K562 (cell line): Measurements from ENCODE around the gene TP53BP1. TPM values are rescaled to one million over a fixed set of nuclear protein-coding genes. Genes with fewer than 3 reads are reported as not detected.

Experiments used
- ARHGAP35 ChIP-seq: fragments of 450-650 bp; IDR thresholded peaks from 2 replicates; pipeline ENCODE4 v1.6.1; 2018; ENCODE audit not compliant: partially characterized antibody
- GABPB2 ChIP-seq: fragments of 250-450 bp; sonication (Bioruptor Pico); conservative IDR thresholded peaks from 2 replicates; pipeline ENCODE4 v1.5.1; 2021; ENCODE audit warnings: mild to moderate bottlenecking
- KDM1A ChIP-seq, 2 experiments: fragments of 450-650 bp; IDR thresholded peaks; 2 replicates each; pipeline ENCODE4 v1.6.1; 2016; ENCODE audit warnings: mild to moderate bottlenecking in 2 of 2
- MED1 ChIP-seq: sonication (generic); formaldehyde crosslinking; IDR thresholded peaks from 2 replicates; pipeline ENCODE4 v1.8.1; 2023; ENCODE audit warnings: missing genetic modification reagents, borderline replicate concordance
- NR2C1 ChIP-seq, 2 experiments: fragments of 450-650 bp; IDR thresholded peaks; 2 replicates each; pipeline ENCODE4 v1.6.1; 2017; ENCODE audit warnings: mild to moderate bottlenecking in 2 of 2, antibody characterized with exemption in 1 of 2, inconsistent platforms in 1 of 2, missing compliant biosample characterization in 1 of 2, missing genetic modification characterization in 1 of 2
- RBBP5 ChIP-seq: fragments of 200-600 bp; sonication (generic); IDR thresholded peaks from 2 replicates; pipeline ENCODE4 v1.6.1; 2012; ENCODE audit warnings: borderline replicate concordance, mild to moderate bottlenecking, low read length, control low read depth, inconsistent platforms; ENCODE audit not compliant: insufficient read depth, poor library complexity, severe bottlenecking
- RBM22 ChIP-seq: fragments of 200-400 bp; formaldehyde crosslinking; IDR thresholded peaks from 2 replicates; pipeline ENCODE4 v1.6.1; 2018; ENCODE audit warnings: low read length, low read depth; ENCODE audit not compliant: poor library complexity, severe bottlenecking
- RREB1 ChIP-seq: fragments of 250-450 bp; sonication (Bioruptor Pico); IDR thresholded peaks from 2 replicates; pipeline ENCODE4 v1.4.0; 2020
- STAT6 ChIP-seq: sonication (generic); formaldehyde crosslinking; IDR thresholded peaks from 2 replicates; pipeline ENCODE4 v1.8.1; 2023; ENCODE audit warnings: mild to moderate bottlenecking, missing genetic modification reagents
- WHSC1 ChIP-seq: IDR thresholded peaks from one replicate; pipeline ENCODE4 v1.6.1; 2012; ENCODE audit warnings: low read length, control low read depth, inconsistent platforms
- ZNF282 ChIP-seq: sonication (generic); formaldehyde crosslinking; IDR thresholded peaks from 2 replicates; pipeline ENCODE4 v1.8.1; 2023; ENCODE audit warnings: missing genetic modification reagents
- ZNF324 ChIP-seq: fragments of 250-450 bp; sonication (Bioruptor Pico); IDR thresholded peaks from 2 replicates; pipeline ENCODE4 v1.4.0; 2020; ENCODE audit warnings: mild to moderate bottlenecking
- ZNF717 ChIP-seq: fragments of 250-450 bp; sonication (Bioruptor Pico); IDR thresholded peaks from 2 replicates; pipeline ENCODE4 v1.5.0; 2021
- polyA plus RNA-seq, 8 experiments: library from polyadenylated mRNA; depleted of rRNA in 4 of 8; stranded (reverse) in 5 of 8; unstranded in 3 of 8; fragments of >200 nt; fragmentation: Nextera tagmentation in 2 of 8; fragmentation: Illumina TruSeq in 1 of 8; extraction: Ambion mirVana in 2 of 8; extraction: Trizol in 1 of 8; gene quantifications; 2 replicates each; pipeline versions ENCODE4 v1.2.1 to v1.2.3, GENCODE V29; 2011 to 2014; ENCODE audit warnings: inconsistent platforms in 1 of 8, missing spikeins in 1 of 8
- total RNA-seq, 7 experiments: library from RNA; depleted of rRNA in 6 of 7; stranded (reverse); fragments of >200 nt in 6 of 7; fragmentation: Illumina TruSeq in 2 of 7; extraction: Trizol in 2 of 7; gene quantifications; 2 replicates each; pipeline versions ENCODE4 v1.2.1 to v1.2.3, GENCODE V29; 2011 to 2021; ENCODE audit warnings: low replicate concordance in 1 of 7
- TF ChIP-seq, protein P1 (sequence below): fragments of 250-450 bp; sonication (Bioruptor Pico); IDR thresholded peaks from 2 replicates; pipeline ENCODE4 v1.5.0; 2021
- TF ChIP-seq, protein P2 (sequence below): fragments of 250-450 bp; sonication (Bioruptor Pico); IDR thresholded peaks from 2 replicates; pipeline ENCODE4 v1.9.0; 2021; ENCODE audit warnings: mild to moderate bottlenecking, inconsistent platforms

The TP53BP1 gene
- total and polyA plus RNA-seq, 9 of the 15 experiments (the other 6 are each of a cell fraction or from before 2014, with no cell fraction given), result 5.7 to 63.3 (median 30.9) TPM

DNA sequence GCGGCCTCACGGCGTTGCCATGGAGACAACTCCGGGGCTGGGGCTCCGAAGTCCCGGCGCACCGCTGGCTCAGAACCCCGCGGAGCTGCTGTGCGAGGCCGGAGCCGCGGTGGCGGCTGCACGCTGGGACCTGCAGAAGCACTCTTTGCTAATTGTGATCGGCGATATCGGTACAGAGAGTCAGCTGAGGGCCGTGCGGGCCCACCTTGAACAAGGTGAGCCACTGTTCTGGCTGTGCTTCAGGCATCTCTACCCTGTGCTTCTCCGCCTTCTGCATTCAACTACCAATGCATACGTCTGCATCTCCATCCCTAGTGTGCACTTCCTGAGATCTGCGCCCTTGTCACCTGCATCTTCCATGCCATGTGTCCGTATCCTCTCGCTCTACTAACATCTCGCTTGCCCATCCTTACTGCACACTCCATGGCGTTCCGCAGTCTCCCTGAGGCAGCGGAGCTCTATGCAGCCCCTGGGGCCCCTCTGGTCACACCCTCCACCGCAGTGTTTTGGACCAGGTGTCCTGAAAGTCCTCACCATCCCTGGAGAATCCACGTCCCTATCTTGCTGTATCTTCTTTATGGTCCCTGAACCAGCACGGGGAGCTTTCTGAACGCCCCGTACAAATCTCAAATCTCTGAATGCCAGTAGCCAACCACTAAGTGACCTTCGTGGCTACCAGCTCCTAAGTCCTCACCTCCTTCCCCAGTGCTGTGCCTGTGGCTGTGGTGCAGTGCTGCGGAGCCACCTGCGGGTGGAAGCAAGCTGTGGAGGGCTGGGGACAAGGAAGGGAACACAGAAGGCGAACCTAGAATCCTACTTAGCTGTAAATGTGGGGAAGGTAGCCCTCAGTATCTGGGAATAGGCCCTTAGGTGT is 18.3 kb upstream of the TP53BP1 start (continued):
- TF ChIP-seq, protein P1, sequence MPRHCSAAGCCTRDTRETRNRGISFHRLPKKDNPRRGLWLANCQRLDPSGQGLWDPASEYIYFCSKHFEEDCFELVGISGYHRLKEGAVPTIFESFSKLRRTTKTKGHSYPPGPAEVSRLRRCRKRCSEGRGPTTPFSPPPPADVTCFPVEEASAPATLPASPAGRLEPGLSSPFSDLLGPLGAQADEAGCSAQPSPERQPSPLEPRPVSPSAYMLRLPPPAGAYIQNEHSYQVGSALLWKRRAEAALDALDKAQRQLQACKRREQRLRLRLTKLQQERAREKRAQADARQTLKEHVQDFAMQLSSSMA (CRISPR knock-in tag), result no peak
- 0 out of 2 replicates have a peak, but pooled peaks have one; percentile 37 for TF ChIP-seq MED1 (CRISPR knock-in tag)
- TF ChIP-seq STAT6 (CRISPR knock-in tag), result 0 out of 2 replicates have a peak, but pooled peaks have one; percentile 37
- peak; percentile 74 for TF ChIP-seq RREB1 (CRISPR knock-in tag)
- TF ChIP-seq ZNF324 (CRISPR knock-in tag), result no peak
- TF ChIP-seq GABPB2 (CRISPR knock-in tag), result no peak
- no peak for TF ChIP-seq RBM22
- no peak for TF ChIP-seq ARHGAP35
- no peak for TF ChIP-seq ZNF282 (CRISPR knock-in tag)
- TF ChIP-seq KDM1A (IDR thresholded peaks at IDR 0.05), result peak; percentile 32 to 55
- TF ChIP-seq NR2C1 (IDR thresholded peaks at IDR 0.05), result no peak
- no peak for TF ChIP-seq NR2C1 (tag; IDR thresholded peaks at IDR 0.05)
- TF ChIP-seq, protein P2, sequence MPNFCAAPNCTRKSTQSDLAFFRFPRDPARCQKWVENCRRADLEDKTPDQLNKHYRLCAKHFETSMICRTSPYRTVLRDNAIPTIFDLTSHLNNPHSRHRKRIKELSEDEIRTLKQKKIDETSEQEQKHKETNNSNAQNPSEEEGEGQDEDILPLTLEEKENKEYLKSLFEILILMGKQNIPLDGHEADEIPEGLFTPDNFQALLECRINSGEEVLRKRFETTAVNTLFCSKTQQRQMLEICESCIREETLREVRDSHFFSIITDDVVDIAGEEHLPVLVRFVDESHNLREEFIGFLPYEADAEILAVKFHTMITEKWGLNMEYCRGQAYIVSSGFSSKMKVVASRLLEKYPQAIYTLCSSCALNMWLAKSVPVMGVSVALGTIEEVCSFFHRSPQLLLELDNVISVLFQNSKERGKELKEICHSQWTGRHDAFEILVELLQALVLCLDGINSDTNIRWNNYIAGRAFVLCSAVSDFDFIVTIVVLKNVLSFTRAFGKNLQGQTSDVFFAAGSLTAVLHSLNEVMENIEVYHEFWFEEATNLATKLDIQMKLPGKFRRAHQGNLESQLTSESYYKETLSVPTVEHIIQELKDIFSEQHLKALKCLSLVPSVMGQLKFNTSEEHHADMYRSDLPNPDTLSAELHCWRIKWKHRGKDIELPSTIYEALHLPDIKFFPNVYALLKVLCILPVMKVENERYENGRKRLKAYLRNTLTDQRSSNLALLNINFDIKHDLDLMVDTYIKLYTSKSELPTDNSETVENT (CRISPR knock-in tag), result 0 out of 2 replicates have a peak, but pooled peaks have one; percentile 52
- peak; percentile 50 for TF ChIP-seq RBBP5
- TF ChIP-seq WHSC1, result no peak
- no peak for TF ChIP-seq ZNF717
